ENCODE measurements around the gene DPYSL5. TPM values are rescaled to one million over a fixed set of nuclear protein-coding genes. Genes with fewer than 3 reads are reported as not detected.

The DPYSL5 gene
- total and polyA plus RNA-seq, 2 of the 13 experiments (the other 11 are each of a cell fraction or from before 2014, with no cell fraction given) = 0.15 TPM; not detected in 1

GRCh38 chr2:26925100-26925791 lies 77.3 kb downstream of the DPYSL5 start (continued):
- no peak for TF ChIP-seq RNF2 (conservative IDR thresholded peaks at IDR 0.05; ENCODE audit: low read depth)
- TF ChIP-seq MTF1 (CRISPR knock-in tag; IDR thresholded peaks at IDR 0.05) = no peak
- peak; percentile 41 for TF ChIP-seq DBP (CRISPR knock-in tag; IDR thresholded peaks at IDR 0.05; ENCODE audit: not compliant biosample characterization)
- TF ChIP-seq PLRG1 (conservative IDR thresholded peaks at IDR 0.05) = no peak
- peak; percentile 62 for TF ChIP-seq PPARG (CRISPR knock-in tag; conservative IDR thresholded peaks at IDR 0.05)
- TF ChIP-seq CEBPG (CRISPR knock-in tag; IDR thresholded peaks at IDR 0.05) = no peak; the same call in 1 of the 2 replicates
- no peak for TF ChIP-seq SMC3 (IDR thresholded peaks at IDR 0.05; ENCODE audit: low read length)
- TF ChIP-seq ZIK1 (CRISPR knock-in tag; IDR thresholded peaks at IDR 0.05; ENCODE audit: borderline replicate concordance, low read depth) = no peak
- TF ChIP-seq ZNF576 (CRISPR knock-in tag; IDR thresholded peaks at IDR 0.05) = no peak; the same call in 1 of the 2 replicates
- 0 out of 2 replicates have a peak, but pooled peaks have one; percentile 12 for TF ChIP-seq ZZZ3 (CRISPR knock-in tag; IDR thresholded peaks at IDR 0.05; ENCODE audit: borderline replicate concordance)
- no peak for TF ChIP-seq ZNF280B (CRISPR knock-in tag; IDR thresholded peaks at IDR 0.05; ENCODE audit: borderline replicate concordance)
- TF ChIP-seq ATAD3A (CRISPR knock-in tag; IDR thresholded peaks at IDR 0.05) = no peak
- 0 out of 2 replicates have a peak, but pooled peaks have one; percentile 52 for TF ChIP-seq MIER2 (CRISPR knock-in tag; IDR thresholded peaks at IDR 0.05)
- peak; percentile 82; the same call in 1 of the 2 replicates for TF ChIP-seq KDM5B (CRISPR knock-in tag; IDR thresholded peaks at IDR 0.05; ENCODE audit: borderline replicate concordance)
- no peak for TF ChIP-seq ZFP41 (CRISPR knock-in tag; IDR thresholded peaks at IDR 0.05; ENCODE audit: borderline replicate concordance)
- TF ChIP-seq GZF1 (CRISPR knock-in tag; IDR thresholded peaks at IDR 0.05) = 0 out of 2 replicates have a peak, but pooled peaks have one; percentile 38
- TF ChIP-seq U2AF1 (optimal IDR thresholded peaks at IDR 0.05; ENCODE audit: low read depth, low read length) = no peak
- no peak for TF ChIP-seq ZNF562 (CRISPR knock-in tag; IDR thresholded peaks at IDR 0.05; ENCODE audit: borderline replicate concordance)
- peak; percentile 70 for TF ChIP-seq BCL6 (CRISPR knock-in tag; IDR thresholded peaks at IDR 0.05)
- peak; percentile 63 for TF ChIP-seq MED1 (CRISPR knock-in tag; IDR thresholded peaks at IDR 0.05)
- 0 out of 2 replicates have a peak, but pooled peaks have one; percentile 71 for TF ChIP-seq ZNF430 (CRISPR knock-in tag; IDR thresholded peaks at IDR 0.05)
- TF ChIP-seq ZNF772 (CRISPR knock-in tag; IDR thresholded peaks at IDR 0.05) = no peak
- TF ChIP-seq ZFP91 (CRISPR knock-in tag; IDR thresholded peaks at IDR 0.05; ENCODE audit: borderline replicate concordance) = peak; percentile 72
- TF ChIP-seq DR1 (CRISPR knock-in tag; IDR thresholded peaks at IDR 0.05) = no peak
- no peak; the same call in 1 of the 2 replicates for TF ChIP-seq ZNF276 (CRISPR knock-in tag; IDR thresholded peaks at IDR 0.05; ENCODE audit: low read depth)

All from HepG2 (cell line).